GM19351 (cell line): ENCODE data around the gene DLGAP1.

ENCODE experiments used
- ATAC-seq: cut with Tn5 transposase; IDR thresholded peaks from one replicate; pipeline ENCODE4 v1.9.1; 2021; ENCODE audit warnings: mild to moderate bottlenecking, moderate library complexity; ENCODE audit not compliant: unreplicated experiment

Gene DLGAP1

GRCh38 chr18:3675446-3675845 lies 779.7 kb downstream of the DLGAP1 start:
- no peak for ATAC-seq

GRCh38 chr18:3671176-3671575 lies 783.9 kb downstream of the DLGAP1 start:
- no peak for ATAC-seq

GRCh38 chr18:3669376-3669775 lies 785.7 kb downstream of the DLGAP1 start:
- ATAC-seq = no peak

- ATAC-seq = no peak
Observed at GRCh38 chr18:3667255-3668137, 787.6 kb downstream of the DLGAP1 start.

- no peak for ATAC-seq
Observed at GRCh38 chr18:3666526-3667254, 788.4 kb downstream of the DLGAP1 start.

- ATAC-seq = peak; percentile 75
Observed at GRCh38 chr18:3665780-3666525, 789.2 kb downstream of the DLGAP1 start.

GRCh38 chr18:3665204-3665603 lies 789.9 kb downstream of the DLGAP1 start:
- no peak for ATAC-seq

GRCh38 chr18:3664563-3665178 lies 790.4 kb downstream of the DLGAP1 start:
- no peak for ATAC-seq

- ATAC-seq = no peak
Observed at GRCh38 chr18:3663870-3664512, 791.1 kb downstream of the DLGAP1 start.

- ATAC-seq = no peak
Observed at GRCh38 chr18:3661989-3662388, 793.1 kb downstream of the DLGAP1 start.

DNA sequence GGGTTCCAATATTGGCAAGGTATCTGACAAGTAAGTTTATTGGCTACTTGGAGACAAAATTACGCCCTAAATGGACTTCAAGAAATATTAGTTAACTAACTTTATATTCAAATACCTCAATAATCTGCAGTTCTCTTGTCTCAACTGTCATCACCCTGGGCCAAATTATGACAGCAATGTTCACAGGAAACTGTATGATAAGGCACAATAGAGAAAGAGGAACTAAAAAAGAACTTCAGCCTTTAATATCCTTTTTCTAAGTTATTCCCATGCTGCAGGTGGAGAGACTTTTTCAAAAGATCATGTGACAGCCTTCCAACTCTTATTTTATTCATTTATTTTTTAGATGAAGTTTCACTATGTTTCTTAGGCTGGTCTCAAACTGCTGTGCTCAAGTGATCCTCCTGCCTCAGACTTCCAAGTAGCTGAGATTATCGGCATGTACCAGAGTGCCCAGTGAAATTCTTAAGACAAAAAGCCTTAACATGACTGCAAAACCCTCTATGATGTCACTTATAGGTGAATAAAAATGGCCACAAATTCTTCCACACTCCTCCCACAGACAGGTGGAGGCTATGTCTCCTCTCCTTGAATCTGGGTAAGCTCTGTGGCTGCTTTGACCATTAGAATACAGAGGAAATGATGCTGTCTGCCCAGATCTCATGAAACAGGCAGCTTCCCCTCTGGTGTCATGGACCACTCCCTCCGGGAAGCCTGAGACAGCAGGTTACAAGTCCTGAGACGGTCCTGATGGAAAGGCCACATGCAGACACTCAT lies 794.2 kb downstream of the DLGAP1 start:
- peak; percentile 56 for ATAC-seq

DNA sequence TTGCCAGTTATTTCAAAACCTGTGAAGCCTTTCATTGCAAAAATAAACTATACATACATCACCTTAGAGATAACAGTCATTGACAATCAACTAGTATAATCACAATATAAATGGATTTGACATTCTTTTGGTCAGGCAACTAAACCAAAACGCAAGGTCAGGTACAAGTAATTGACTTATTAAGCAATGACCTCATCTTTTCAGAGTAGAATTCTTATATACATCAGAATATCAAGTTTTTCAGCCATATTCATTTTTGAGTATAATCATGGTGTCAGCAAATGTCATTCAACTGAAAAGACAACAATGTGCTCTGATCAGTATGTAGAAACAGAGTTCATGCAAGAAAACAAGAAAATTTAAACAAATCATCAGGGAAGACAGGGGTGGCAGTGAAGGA lies 796.6 kb downstream of the DLGAP1 start:
- no peak for ATAC-seq

- ATAC-seq = no peak
Observed at GRCh38 chr18:3655254-3656050, 799.7 kb downstream of the DLGAP1 start.

- no peak for ATAC-seq
Observed at GRCh38 chr18:3654442-3655253, 800.5 kb downstream of the DLGAP1 start.

DNA sequence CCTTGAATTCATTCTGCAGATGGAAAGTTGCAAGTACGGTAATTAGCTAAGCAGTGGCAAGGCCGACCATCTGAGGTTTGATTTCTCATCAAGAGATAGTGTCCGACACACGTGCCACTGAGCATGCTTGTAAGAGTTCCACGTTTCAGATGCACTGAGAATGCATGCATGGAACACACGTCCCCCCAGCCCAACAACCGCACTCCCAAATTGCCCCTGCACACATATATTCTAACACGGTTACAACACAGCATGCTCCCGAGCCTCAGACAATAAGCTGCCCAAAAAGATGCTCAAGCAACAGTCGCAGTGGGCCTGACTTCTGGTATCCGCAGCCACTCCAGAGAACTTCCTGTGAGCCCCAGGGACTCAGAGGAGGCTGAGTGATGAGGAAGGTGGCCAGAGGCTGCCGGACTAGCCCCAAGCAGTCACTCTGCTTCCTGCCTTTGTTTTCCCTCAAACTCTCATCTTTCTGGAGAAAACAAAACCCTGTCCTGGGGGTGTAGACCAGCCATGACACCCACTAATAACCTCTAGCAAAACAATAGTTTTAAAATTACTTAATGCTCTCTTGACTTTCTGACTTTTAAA lies 801.2 kb downstream of the DLGAP1 start:
- no peak for ATAC-seq

DNA sequence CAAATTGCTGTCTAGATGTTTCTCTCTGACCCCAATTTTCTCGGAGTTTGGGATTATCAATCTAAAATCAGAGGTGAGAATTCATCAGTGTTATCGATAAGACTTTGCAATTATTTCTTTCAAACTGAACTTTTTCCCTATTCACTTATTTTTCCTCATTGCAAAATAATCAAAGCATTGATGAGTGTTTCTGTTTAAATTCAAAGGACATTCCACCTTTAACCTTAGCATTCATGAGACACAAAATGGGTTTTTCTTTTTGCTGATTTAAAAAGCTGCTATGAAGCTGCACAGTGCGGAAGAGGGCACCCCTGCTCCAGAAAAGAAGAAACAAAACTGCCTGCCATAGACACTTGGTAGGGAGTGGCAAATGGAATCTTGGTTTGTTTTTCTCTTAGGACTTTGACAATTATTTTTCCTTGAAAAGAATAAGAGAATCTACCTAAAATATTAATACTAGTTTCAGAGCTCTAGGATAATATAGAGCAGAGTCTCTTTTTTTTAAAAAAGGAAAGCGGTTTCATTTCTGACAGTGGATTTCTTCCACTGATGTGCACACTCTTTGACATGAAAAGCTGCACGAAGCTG lies 801.8 kb downstream of the DLGAP1 start:
- ATAC-seq = no peak
